ENCODE data around the gene DYNLT4.

- TF ChIP-seq EP300 (IDR thresholded peaks at IDR 0.05) (no peak), CTCF (IDR thresholded peaks at IDR 0.05) (no peak)
Measured at GRCh38 chr1:44811234-44811633, 4.1 kb upstream of the DYNLT4 start.
